IMR-90 (cell line): ENCODE data around the gene CALHM1. TPM values are rescaled to one million over a fixed set of nuclear protein-coding genes. Genes with fewer than 3 reads are reported as not detected.

ENCODE experiments used
- ATAC-seq: fragments of 200-7000 bp; cut with Tn5 transposase; 2 replicates; pipeline ENCODE4 v1.9.1; 2020; ENCODE audit warnings: low read depth, mild to moderate bottlenecking, moderate library complexity
- BruUV-seq: library from RNA; stranded (reverse); fragments of 400-500 nt; replicated peaks from 2 replicates; lab custom pipeline; 2021; lab: Mats Ljungman, UMichigan
- CTCF ChIA-PET: fragments of 300-600 bp; formaldehyde crosslinking; extraction: SDS; loops from one replicate; lab custom pipeline; 2021; ENCODE audit warnings: antibody characterized with exemption; lab: Yijun Ruan, JAX
- POLR2A ChIA-PET: fragments of 300-600 bp; sonication (Branson Sonifier 250); formaldehyde crosslinking; loops from one replicate; lab custom pipeline; 2022; ENCODE audit warnings: antibody characterized with exemption; ENCODE audit not compliant: unreplicated experiment; lab: Charles Lee
- DNase-seq: peaks from one replicate; pipeline ENCODE4 v3.0.0; 2013
- H2AFZ ChIP-seq: replicated peaks from 2 replicates; pipeline ENCODE3; 2013; ENCODE audit warnings: low read length, mild to moderate bottlenecking; ENCODE audit not compliant: poor library complexity
- H2AK5ac ChIP-seq: 2 replicates; pipeline ENCODE4 v1.6.1; 2013; ENCODE audit warnings: low read depth, low read length, inconsistent platforms
- H2AK9ac ChIP-seq: replicated peaks from 2 replicates; pipeline ENCODE3; 2013; ENCODE audit warnings: mild to moderate bottlenecking, low read depth, low read length, moderate library complexity; ENCODE audit not compliant: poor library complexity
- H2BK120ac ChIP-seq: 2 replicates; pipeline ENCODE4 v1.6.1; 2013; ENCODE audit warnings: low read depth, low read length, inconsistent platforms
- H2BK15ac ChIP-seq: 3 replicates; pipeline ENCODE4 v1.6.1; 2013; ENCODE audit warnings: low read depth, low read length, inconsistent platforms
- H2BK20ac ChIP-seq: 2 replicates; pipeline ENCODE4 v1.6.1; 2013; ENCODE audit warnings: low read depth, mild to moderate bottlenecking, inconsistent platforms, low read length, moderate library complexity
- H2BK5ac ChIP-seq: 2 replicates; pipeline ENCODE4 v1.6.1; 2013; ENCODE audit warnings: mild to moderate bottlenecking, low read depth, low read length, inconsistent platforms; ENCODE audit not compliant: poor library complexity, severe bottlenecking
- H3K14ac ChIP-seq: replicated peaks from 2 replicates; pipeline ENCODE4 v1.6.1; 2013; ENCODE audit warnings: low read depth, low read length, inconsistent platforms
- H3K18ac ChIP-seq: 2 replicates; pipeline ENCODE4 v1.6.1; 2013; ENCODE audit warnings: low read depth, low read length, control low read depth
- H3K23ac ChIP-seq: 2 replicates; pipeline ENCODE4 v1.6.1; 2013; ENCODE audit warnings: low read depth, low read length, inconsistent platforms
- H3K27ac ChIP-seq: 2 replicates; pipeline ENCODE4 v1.5.1; 2013; ENCODE audit warnings: mild to moderate bottlenecking, control low read depth, low read length; ENCODE audit not compliant: insufficient read depth
- H3K27me3 ChIP-seq: 2 replicates; pipeline ENCODE4 v1.6.1; 2013; ENCODE audit warnings: low read length; ENCODE audit not compliant: control insufficient read depth, insufficient read depth
- H3K36me3 ChIP-seq: 2 replicates; pipeline ENCODE4 v1.6.1; 2013; ENCODE audit warnings: low read length, mixed read lengths; ENCODE audit not compliant: control insufficient read depth, insufficient read depth
- H3K4ac ChIP-seq: 2 replicates; pipeline ENCODE4 v1.6.1; 2013; ENCODE audit warnings: low read depth, low read length, inconsistent platforms
- H3K4me1 ChIP-seq: 2 replicates; pipeline ENCODE4 v1.6.1; 2013; ENCODE audit warnings: low read length, mixed read lengths; ENCODE audit not compliant: control insufficient read depth, insufficient read depth
- H3K4me2 ChIP-seq: 2 replicates; pipeline ENCODE4 v1.6.1; 2013; ENCODE audit warnings: low read depth, mild to moderate bottlenecking, control low read depth, low read length, moderate library complexity
- H3K4me3 ChIP-seq: 2 replicates; pipeline ENCODE4 v1.5.1; 2013; ENCODE audit warnings: low read depth, mild to moderate bottlenecking, control low read depth, low read length, moderate library complexity; ENCODE audit not compliant: insufficient read depth
- H3K56ac ChIP-seq: 2 replicates; pipeline ENCODE4 v1.6.1; 2013; ENCODE audit warnings: low read length, inconsistent platforms; ENCODE audit not compliant: insufficient read depth; ENCODE audit errors: extremely low read depth
- H3K79me1 ChIP-seq, 2 experiments: 2 replicates each; pipeline ENCODE4 v1.6.1; 2013; ENCODE audit warnings: low read length in 2 of 2, inconsistent platforms in 1 of 2, low read depth in 1 of 2
- H3K9ac ChIP-seq: 2 replicates; pipeline ENCODE4 v1.6.1; 2013; ENCODE audit warnings: low read depth, low read length, control low read depth
- H3K9me1 ChIP-seq: 2 replicates; pipeline ENCODE4 v1.6.1; 2013; ENCODE audit warnings: low read length, inconsistent platforms; ENCODE audit not compliant: insufficient read depth
- H3K9me3 ChIP-seq: 2 replicates; pipeline ENCODE4 v1.6.1; 2013; ENCODE audit warnings: low read length; ENCODE audit not compliant: control insufficient read depth, insufficient read depth
- H4K20me1 ChIP-seq: 2 replicates; pipeline ENCODE4 v1.6.1; 2013; ENCODE audit warnings: low read length, inconsistent platforms; ENCODE audit not compliant: insufficient read depth
- H4K5ac ChIP-seq: 2 replicates; pipeline ENCODE4 v1.6.1; 2013; ENCODE audit warnings: mild to moderate bottlenecking, low read depth, low read length, control low read depth
- H4K8ac ChIP-seq, 2 experiments: 2 replicates each; pipeline ENCODE4 v1.6.1; 2013; ENCODE audit warnings: low read depth in 2 of 2, low read length in 2 of 2, control low read depth in 1 of 2, inconsistent platforms in 1 of 2
- H4K91ac ChIP-seq: 2 replicates; pipeline ENCODE4 v1.6.1; 2013; ENCODE audit warnings: low read depth, low read length, inconsistent platforms; ENCODE audit not compliant: insufficient read depth
- BHLHE40 ChIP-seq: fragments of 150-350 bp; IDR thresholded peaks from 2 replicates; pipeline ENCODE4 v1.6.1; 2016; ENCODE audit warnings: mild to moderate bottlenecking, low read depth, low read length
- CEBPB ChIP-seq: IDR thresholded peaks from 2 replicates; pipeline ENCODE4 v1.6.1; 2012; ENCODE audit warnings: low read depth, low read length, improper control_type of control experiment
- CHD1 ChIP-seq: IDR thresholded peaks from 2 replicates; pipeline ENCODE4 v1.6.1; 2012; ENCODE audit warnings: low read depth, low read length, improper control_type of control experiment
- CTCF ChIP-seq: conservative IDR thresholded peaks from 2 replicates; pipeline ENCODE4 v1.5.1; 2012; ENCODE audit warnings: mild to moderate bottlenecking, low read depth, low read length, improper control_type of control experiment
- FOS ChIP-seq: fragments of 150-350 bp; IDR thresholded peaks from 2 replicates; pipeline ENCODE4 v1.6.1; 2016; ENCODE audit warnings: low read depth, low read length
- MAFK ChIP-seq: IDR thresholded peaks from 2 replicates; pipeline ENCODE4 v1.6.1; 2012; ENCODE audit warnings: low read depth, low read length, improper control_type of control experiment
- MAZ ChIP-seq: IDR thresholded peaks from 2 replicates; pipeline ENCODE4 v1.6.1; 2012; ENCODE audit warnings: low read depth, mild to moderate bottlenecking, low read length, improper control_type of control experiment, moderate library complexity, borderline replicate concordance
- MXI1 ChIP-seq: IDR thresholded peaks from 2 replicates; pipeline ENCODE4 v1.6.1; 2012; ENCODE audit warnings: low read depth, mild to moderate bottlenecking, low read length, moderate library complexity, borderline replicate concordance
- NFE2L2 ChIP-seq: fragments of 150-350 bp; IDR thresholded peaks from 2 replicates; pipeline ENCODE4 v1.6.1; 2016; ENCODE audit warnings: low read depth, mild to moderate bottlenecking, low read length
- POLR2A ChIP-seq: IDR thresholded peaks from 2 replicates; pipeline ENCODE4 v1.6.1; 2012; ENCODE audit warnings: mild to moderate bottlenecking, low read depth, low read length
- RAD21 ChIP-seq: IDR thresholded peaks from 2 replicates; pipeline ENCODE4 v1.6.1; 2012; ENCODE audit warnings: low read length, improper control_type of control experiment
- RCOR1 ChIP-seq: IDR thresholded peaks from 2 replicates; pipeline ENCODE4 v1.6.1; 2012; ENCODE audit warnings: mild to moderate bottlenecking, low read length, improper control_type of control experiment; ENCODE audit not compliant: insufficient replicate concordance
- RFX5 ChIP-seq: IDR thresholded peaks from 2 replicates; pipeline ENCODE4 v1.8.0; 2012; ENCODE audit warnings: low read depth, mild to moderate bottlenecking, low read length, moderate library complexity
- SMC3 ChIP-seq: fragments of 150-350 bp; IDR thresholded peaks from 2 replicates; pipeline ENCODE4 v1.6.1; 2016; ENCODE audit warnings: low read depth, mild to moderate bottlenecking, antibody characterized with exemption, low read length, moderate library complexity
- WGBS, 2 experiments: methylation state at CpG; one replicate each; pipeline versions ENCODE4 v1.1.5 to v1.1.7; 2013; ENCODE audit warnings: missing lambda C conversion rate in 2 of 2; ENCODE audit not compliant: insufficient read length in 1 of 2; ENCODE audit errors: extremely low coverage in 2 of 2; 5-methylcytosine and 5-hydroxymethylcytosine counted together
- dilution Hi-C: fragments of 300-500 bp; cut with HindIII; formaldehyde crosslinking; loops from one replicate; pipeline ENCODE4 v1.14.3; 2018; ENCODE audit warnings: low sequenced_read_pairs; ENCODE audit not compliant: unreplicated experiment
- in situ Hi-C: fragments of 300-500 bp; cut with MboI; formaldehyde crosslinking; loops from 3 replicates; pipeline ENCODE4 v1.14.3; 2019; ENCODE audit warnings: low sequenced_read_pairs, inconsistent platforms, mixed read lengths
- intact Hi-C: fragments of 100-400 bp; cut with micrococcal nuclease; formaldehyde crosslinking; loops from 2 replicates; pipeline ENCODE4 v1.10.0; 2022
- polyA plus RNA-seq, 3 experiments: library from polyadenylated mRNA; depleted of rRNA; stranded (reverse); fragments of >200 nt; gene quantifications; 2 replicates each; pipeline ENCODE4 v1.2.3, GENCODE V29; 2012; ENCODE audit warnings: low replicate concordance in 1 of 3
- total RNA-seq: library from RNA; depleted of rRNA; stranded (reverse); fragments of >200 nt; gene quantifications from 2 replicates; pipeline ENCODE4 v1.2.3, GENCODE V29; 2012
- TF ChIP-seq, protein P1 (sequence below): fragments of 150-350 bp; IDR thresholded peaks from 2 replicates; pipeline ENCODE4 v1.6.1; 2016; ENCODE audit warnings: low read depth, mild to moderate bottlenecking, low read length, moderate library complexity, borderline replicate concordance
- TF ChIP-seq, protein P2 (sequence below): fragments of 150-350 bp; IDR thresholded peaks from 2 replicates; pipeline ENCODE4 v1.6.1; 2017; ENCODE audit warnings: mild to moderate bottlenecking, antibody characterized with exemption, low read length, low read depth

The CALHM1 gene
- total and polyA plus RNA-seq, 2 of the 4 experiments (the other 2 are of a cell fraction), result not detected

GRCh38 chr10:103423748-103424147 lies 35.0 kb downstream of the CALHM1 start:
- TF ChIP-seq, protein P1, sequence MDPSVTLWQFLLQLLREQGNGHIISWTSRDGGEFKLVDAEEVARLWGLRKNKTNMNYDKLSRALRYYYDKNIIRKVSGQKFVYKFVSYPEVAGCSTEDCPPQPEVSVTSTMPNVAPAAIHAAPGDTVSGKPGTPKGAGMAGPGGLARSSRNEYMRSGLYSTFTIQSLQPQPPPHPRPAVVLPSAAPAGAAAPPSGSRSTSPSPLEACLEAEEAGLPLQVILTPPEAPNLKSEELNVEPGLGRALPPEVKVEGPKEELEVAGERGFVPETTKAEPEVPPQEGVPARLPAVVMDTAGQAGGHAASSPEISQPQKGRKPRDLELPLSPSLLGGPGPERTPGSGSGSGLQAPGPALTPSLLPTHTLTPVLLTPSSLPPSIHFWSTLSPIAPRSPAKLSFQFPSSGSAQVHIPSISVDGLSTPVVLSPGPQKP, result no peak
- TF ChIP-seq, protein P2, sequence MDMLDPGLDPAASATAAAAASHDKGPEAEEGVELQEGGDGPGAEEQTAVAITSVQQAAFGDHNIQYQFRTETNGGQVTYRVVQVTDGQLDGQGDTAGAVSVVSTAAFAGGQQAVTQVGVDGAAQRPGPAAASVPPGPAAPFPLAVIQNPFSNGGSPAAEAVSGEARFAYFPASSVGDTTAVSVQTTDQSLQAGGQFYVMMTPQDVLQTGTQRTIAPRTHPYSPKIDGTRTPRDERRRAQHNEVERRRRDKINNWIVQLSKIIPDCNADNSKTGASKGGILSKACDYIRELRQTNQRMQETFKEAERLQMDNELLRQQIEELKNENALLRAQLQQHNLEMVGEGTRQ, result no peak
- no peak for TF ChIP-seq FOS
- no peak for TF ChIP-seq POLR2A
- no peak for TF ChIP-seq MAZ
- no peak for TF ChIP-seq RFX5
- no peak for TF ChIP-seq BHLHE40
- no peak for TF ChIP-seq CTCF
- TF ChIP-seq CEBPB, result no peak
- TF ChIP-seq MAFK, result no peak
- no peak for TF ChIP-seq RAD21
- no peak for TF ChIP-seq NFE2L2
- no peak for TF ChIP-seq CHD1
- TF ChIP-seq RCOR1, result no peak
- no peak for TF ChIP-seq MXI1
- TF ChIP-seq SMC3, result no peak

More at GRCh38 chr10:103423748-103424147, 35.0 kb downstream of the CALHM1 start:
- H3K4ac ChIP-seq, result no peak overlapping the region
- H3K4me3 ChIP-seq, result no peak overlapping the region
- H2BK5ac ChIP-seq, result no peak overlapping the region
- H3K56ac ChIP-seq, result no peak overlapping the region
- ATAC-seq, result no peak
- H4K20me1 ChIP-seq, result no peaks in the 10 kb centered on the region
- WGBS, 2 experiments, result 60% methylated on average over 1 of the region's 5 CpGs; no CpG with 5 or more reads in 1 of the 2 experiments
- H2BK120ac ChIP-seq, result no peak overlapping the region
- no peak overlapping the region for H2AK9ac ChIP-seq
- POLR2A ChIA-PET, result no interaction called here
- peaks cover 6 to 9% of the 10 kb centered on the region in 2 experiments; a peak in 2 of 4 replicates for H3K79me1 ChIP-seq
- in situ Hi-C loops (no loop called here), intact Hi-C loops (no loop called here), dilution Hi-C loops (no loop called here)
- no peak overlapping the region for H4K91ac ChIP-seq
- no peaks in the 10 kb centered on the region for H3K9me1 ChIP-seq
- CTCF ChIA-PET, result no interaction called here
- H3K4me2 ChIP-seq, result no peak overlapping the region
- no peak overlapping the region for H3K23ac ChIP-seq
- H2AFZ ChIP-seq, result no peak overlapping the region
- no peaks in the 10 kb centered on the region for H3K9me3 ChIP-seq
- no peak overlapping the region for H4K5ac ChIP-seq
- no peaks in the 10 kb centered on the region for H3K4me1 ChIP-seq
- no peak overlapping the region for H2BK20ac ChIP-seq
- H2BK15ac ChIP-seq, result no peak overlapping the region
- H3K14ac ChIP-seq, result no peak overlapping the region
- no peak overlapping the region for H3K18ac ChIP-seq
- no peak overlapping the region for H3K9ac ChIP-seq
- H3K27ac ChIP-seq, result no peak overlapping the region
- peaks cover 58% of the 10 kb centered on the region for H3K36me3 ChIP-seq
- no peak overlapping the region for H4K8ac ChIP-seq
- H3K27me3 ChIP-seq, result no peaks in the 10 kb centered on the region
- no TSS peak for BruUV-seq
- DNase-seq, result no peak
- H2AK5ac ChIP-seq, result no peak overlapping the region
